GM21619 (cell line): ENCODE data around the gene TGM1.

Experiments
- ATAC-seq: cut with Tn5 transposase; IDR thresholded peaks from one replicate; pipeline ENCODE4 v1.9.1; 2021; ENCODE audit not compliant: unreplicated experiment

TGM1 gene

GRCh38 chr14:24292118-24292807, 29.3 kb upstream of the TGM1 start:
- no peak for ATAC-seq

- no peak for ATAC-seq
These were observed 28.6 kb upstream of the TGM1 start for GRCh38 chr14:24291446-24292117.

GRCh38 chr14:24290746-24291145, 27.8 kb upstream of the TGM1 start:
- ATAC-seq: no peak

GRCh38 chr14:24289649-24290280, 26.8 kb upstream of the TGM1 start:
- ATAC-seq: peak; percentile 91

GRCh38 chr14:24286996-24287395, 24.0 kb upstream of the TGM1 start:
- no peak for ATAC-seq

GRCh38 chr14:24285351-24285750, 22.4 kb upstream of the TGM1 start:
- ATAC-seq: no peak

GRCh38 chr14:24284501-24285035, 21.6 kb upstream of the TGM1 start:
- ATAC-seq: no peak

- no peak for ATAC-seq
These were observed 21.0 kb upstream of the TGM1 start for GRCh38 chr14:24283796-24284460.

GRCh38 chr14:24282736-24283135, 19.8 kb upstream of the TGM1 start:
- no peak for ATAC-seq

GRCh38 chr14:24281636-24282035, 18.7 kb upstream of the TGM1 start:
- ATAC-seq: no peak

GRCh38 chr14:24280797-24281460, 18.0 kb upstream of the TGM1 start:
- ATAC-seq: no peak

- no peak for ATAC-seq
These were observed 16.6 kb upstream of the TGM1 start for GRCh38 chr14:24279301-24280186.

- ATAC-seq: no peak
These were observed 15.4 kb upstream of the TGM1 start for GRCh38 chr14:24278424-24278823.

GRCh38 chr14:24277606-24278321, 14.8 kb upstream of the TGM1 start:
- no peak for ATAC-seq

- no peak for ATAC-seq
These were observed 14.1 kb upstream of the TGM1 start for GRCh38 chr14:24277071-24277470.

GRCh38 chr14:24274101-24274543, 11.1 kb upstream of the TGM1 start:
- ATAC-seq: peak; percentile 34

- ATAC-seq: no peak
These were observed 10.5 kb upstream of the TGM1 start for GRCh38 chr14:24273422-24273998.

GRCh38 chr14:24272467-24272866, 9.5 kb upstream of the TGM1 start:
- ATAC-seq: no peak

GRCh38 chr14:24271834-24272263, 8.9 kb upstream of the TGM1 start:
- no peak for ATAC-seq
